Stimulated activated CD8-positive, alpha-beta memory T cell treated with anti-CD3 and anti-CD28 coated beads, Interleukin-15, amount 100 ng/mL, for 24 hours (primary cell): ENCODE data around the gene UFD1.
A peak's percentile ranks its signal among the peaks of the same experiment; 100 is the strongest.

ENCODE experiments used
- DNase-seq: peaks from one replicate; pipeline ENCODE4 v3.0.0-alpha.2; 2020; ENCODE audit warnings: low read depth

UFD1 gene

GRCh38 chr22:19478901-19479354 lies at the start of gene UFD1:
Gene UFD1, minus strand, starts transcription at chr22:19479193. Its CDS starts 108 bp downstream, at chr22:19479085.
- DNase-seq, result peak; percentile 61

DNA sequence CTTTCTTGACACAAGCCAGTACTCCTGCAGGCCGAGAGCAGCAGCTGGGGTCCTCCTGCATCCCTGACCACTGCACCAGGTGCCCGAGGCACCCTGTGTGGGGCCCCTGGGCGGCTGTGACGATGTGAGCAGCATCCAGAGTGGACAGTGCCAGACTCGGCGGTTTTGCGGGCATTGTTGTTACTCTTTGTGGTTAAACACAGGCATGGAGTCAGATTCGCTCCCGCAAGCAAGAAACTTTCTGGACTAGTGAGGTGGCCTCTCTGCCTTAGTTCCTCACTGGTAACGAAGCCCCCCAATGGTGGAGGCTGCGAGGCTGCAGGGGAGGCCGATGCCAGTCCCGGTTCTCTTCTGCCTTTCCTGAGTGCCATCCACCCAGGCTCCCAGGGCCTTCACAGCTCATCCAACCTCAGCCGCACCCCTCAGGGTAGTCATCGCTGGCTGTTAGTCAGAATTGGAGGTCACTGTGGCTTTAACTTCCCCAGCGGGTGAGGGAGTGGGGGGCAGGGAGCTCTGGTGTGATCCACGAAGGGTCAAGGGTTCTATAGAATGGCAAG lies 48.9 kb upstream of the UFD1 start:
- no peak for DNase-seq

DNA sequence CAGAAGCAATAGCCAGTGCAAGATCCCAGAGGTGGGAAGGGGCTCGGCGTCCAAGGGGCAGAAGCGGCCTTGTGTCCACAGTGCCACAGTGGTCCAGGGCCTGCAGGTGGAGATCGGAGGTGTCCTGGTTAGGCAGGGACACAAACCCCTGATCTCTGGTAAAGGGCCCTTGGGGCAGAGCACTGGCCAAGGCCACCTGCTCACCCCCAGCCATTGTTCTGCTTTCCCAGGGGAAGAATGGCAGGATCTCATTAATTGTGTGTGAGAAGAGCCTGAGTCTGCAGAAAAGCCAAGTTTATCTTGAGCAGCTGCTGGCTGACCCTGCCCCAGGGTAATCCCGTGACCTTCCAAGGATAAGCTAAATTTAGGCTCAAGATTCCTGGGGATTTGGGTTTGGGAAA lies 48.3 kb upstream of the UFD1 start:
- no peak for DNase-seq

DNA sequence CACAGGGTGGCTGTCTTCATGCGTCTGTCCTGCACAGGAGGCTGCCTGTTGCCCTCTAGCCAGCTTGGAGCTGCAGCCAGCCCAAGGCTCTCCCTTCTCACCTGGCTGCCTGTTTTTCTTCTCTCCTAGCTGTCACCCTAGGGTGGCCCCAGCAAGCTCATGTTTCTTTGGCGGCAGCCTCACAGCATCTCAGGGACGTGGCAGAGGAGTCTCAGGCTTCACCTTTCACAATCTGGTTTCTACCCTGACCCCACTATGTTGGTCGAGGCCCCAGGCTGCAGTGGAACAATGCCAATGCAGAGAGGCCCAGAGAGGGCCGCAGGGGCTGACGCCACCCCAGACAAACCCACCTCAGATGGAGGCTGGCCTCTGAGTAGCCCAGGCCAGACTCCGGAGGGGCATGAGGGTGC lies 47.7 kb upstream of the UFD1 start:
- DNase-seq, result no peak

GRCh38 chr22:19526076-19526701 lies 47.2 kb upstream of the UFD1 start:
- no peak for DNase-seq

DNA sequence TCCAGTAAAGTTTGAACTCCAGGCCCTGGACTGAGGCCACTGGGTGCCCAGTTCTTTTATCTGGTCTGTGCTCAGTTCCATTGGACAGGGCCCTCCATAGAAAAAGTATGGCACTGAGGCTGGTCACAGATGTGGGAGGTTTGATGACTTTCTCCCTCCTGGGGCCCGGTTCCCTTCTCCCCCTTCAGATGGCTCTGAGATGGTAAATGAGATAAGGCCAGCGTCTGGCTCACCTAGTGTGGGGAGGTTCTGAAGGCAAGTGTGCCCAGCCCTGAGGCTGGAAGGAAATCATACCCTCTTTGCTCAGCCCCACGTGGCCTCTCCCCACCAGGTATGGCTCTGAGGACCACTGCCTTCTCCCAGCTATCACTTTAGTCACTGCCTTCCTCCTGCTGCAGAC lies 46.7 kb upstream of the UFD1 start:
- no peak for DNase-seq

DNA sequence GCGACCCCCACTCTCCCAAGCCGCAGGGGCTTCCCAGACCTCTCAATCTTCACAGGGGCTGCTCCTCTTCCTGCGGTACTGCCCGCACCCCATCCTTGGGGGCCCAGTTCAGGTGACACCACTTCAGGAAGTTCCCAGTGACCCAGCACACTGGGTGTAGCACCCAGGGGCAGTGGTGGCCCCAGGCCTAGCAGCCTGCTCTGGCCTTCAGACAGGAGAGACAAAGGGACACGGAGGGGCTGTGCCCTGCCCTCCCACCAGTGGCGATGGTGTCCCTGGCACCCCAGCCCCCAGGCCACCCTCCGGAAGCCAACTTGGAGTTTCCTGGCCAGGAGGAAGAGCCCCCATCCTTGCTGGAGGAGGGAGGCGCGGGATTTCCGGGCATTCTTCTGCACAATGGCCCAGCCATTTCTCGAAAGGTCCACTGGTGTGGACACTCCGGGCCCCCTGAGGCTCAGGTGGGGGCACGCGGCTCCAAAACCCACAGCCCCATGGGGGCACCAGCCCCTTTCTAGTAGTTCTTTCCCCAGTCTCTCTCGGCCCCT lies 46.2 kb upstream of the UFD1 start:
- DNase-seq, result no peak

DNA sequence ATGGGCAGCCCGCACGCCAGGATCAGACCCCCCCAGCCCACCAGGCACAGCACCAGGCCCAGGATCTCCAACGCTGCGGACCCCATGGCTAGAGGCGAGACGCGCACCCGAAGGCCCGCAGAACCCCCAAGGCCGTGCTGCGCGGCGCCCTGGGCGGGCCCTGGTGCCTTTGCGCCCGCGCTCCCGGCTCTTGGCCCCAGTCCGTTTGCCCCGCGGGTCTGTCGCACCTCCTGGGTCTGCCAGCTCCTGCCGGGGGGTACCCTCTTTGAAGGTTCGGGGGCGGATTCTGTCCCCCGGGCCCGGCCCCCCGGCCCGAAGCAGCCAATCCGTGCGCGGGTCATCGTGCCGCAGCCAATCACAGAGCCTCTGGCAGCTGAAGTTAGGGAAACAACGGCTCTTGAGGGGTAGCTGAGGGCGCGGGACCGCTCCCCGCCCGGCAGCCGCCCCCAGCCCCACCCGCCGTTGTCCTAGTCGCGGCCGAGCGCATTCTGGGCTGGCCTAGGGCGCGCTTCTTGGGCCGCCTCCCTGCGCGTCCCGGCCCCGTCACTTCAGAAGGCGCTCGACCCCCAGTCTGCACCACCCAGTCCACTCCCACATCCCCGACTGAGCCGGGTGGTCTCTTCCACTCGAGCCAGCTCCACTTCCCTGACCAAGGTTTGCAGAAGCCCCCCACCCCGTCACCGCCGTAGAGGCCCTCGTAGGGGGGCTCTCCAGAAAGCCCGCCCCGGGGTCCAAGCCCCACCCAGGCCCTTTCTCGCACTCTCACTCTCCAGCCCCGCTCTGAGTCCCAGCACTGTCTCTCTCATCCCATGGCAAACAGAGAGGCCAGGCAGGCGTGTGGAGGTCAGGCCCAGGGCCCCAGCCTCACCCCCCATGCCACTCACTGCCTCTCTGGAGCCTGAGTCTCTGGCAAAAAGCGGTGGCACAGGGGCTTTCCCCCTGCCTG lies 45.5 kb upstream of the UFD1 start, which contains the start of gene CLDN5:
Gene CLDN5, minus strand, starts transcription at position 241 of the 946 bp plus-strand sequence. Its CDS starts 155 bp downstream, at position 86.
- DNase-seq, result no peak

- no peak for DNase-seq
These were observed 44.5 kb upstream of the UFD1 start for GRCh38 chr22:19523240-19524169.

DNA sequence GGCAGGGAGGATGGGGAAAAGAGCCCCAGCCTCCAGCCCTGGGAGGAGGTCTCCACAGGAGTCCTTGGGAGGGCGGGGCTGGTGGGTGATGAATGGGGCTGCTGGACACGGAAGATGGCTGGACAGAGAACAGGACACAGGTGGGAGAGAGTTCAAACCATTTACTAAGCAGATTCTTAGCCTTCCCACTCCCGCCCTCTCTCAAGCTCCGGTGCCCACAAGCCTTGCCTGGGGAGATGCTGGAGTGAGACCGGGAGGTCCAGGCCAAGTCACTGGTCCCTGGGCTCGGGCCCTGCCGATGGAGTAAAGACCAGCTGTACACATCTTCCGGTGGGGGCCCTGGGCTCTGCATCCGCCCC lies 43.9 kb upstream of the UFD1 start:
- DNase-seq, result no peak

DNA sequence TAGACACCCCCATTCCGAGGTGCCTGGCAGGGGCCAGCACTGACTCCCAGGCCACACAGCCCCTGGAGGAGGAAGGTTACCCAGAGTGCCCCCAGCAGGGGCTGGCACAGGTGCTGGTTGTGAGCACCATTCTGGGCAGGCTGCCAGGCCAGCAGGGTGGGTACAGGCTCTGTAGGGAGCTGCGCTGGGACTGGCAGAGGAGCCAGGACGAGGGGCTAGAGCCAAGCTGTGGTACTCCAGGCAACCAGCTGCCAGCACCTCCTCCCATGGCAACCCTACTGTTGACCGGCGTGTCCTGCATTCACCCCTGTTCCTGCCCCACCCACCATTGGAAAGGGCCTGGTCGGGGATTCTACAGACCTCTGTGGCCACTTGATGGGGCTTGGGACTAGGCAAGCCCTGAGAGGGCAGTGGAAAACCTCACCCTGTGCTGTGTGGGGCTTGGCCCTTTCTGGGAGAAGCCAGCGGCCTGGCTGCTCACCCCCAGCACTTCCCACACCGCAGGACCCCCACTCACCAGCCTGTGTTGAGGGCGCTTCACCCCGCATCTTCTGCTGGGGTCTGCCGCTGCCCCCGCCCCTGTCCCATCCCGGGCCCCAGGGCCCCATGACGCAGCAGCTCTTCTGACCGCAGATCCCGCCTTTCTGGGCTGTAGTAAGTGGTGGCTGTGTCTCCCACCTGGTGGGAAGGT lies 43.3 kb upstream of the UFD1 start:
- DNase-seq, result no peak

GRCh38 chr22:19520566-19521305 lies 41.7 kb upstream of the UFD1 start:
- DNase-seq, result no peak

- no peak for DNase-seq
These were observed 41.0 kb upstream of the UFD1 start for GRCh38 chr22:19520007-19520406.

GRCh38 chr22:19519041-19519926 lies 40.3 kb upstream of the UFD1 start:
- no peak for DNase-seq

DNA sequence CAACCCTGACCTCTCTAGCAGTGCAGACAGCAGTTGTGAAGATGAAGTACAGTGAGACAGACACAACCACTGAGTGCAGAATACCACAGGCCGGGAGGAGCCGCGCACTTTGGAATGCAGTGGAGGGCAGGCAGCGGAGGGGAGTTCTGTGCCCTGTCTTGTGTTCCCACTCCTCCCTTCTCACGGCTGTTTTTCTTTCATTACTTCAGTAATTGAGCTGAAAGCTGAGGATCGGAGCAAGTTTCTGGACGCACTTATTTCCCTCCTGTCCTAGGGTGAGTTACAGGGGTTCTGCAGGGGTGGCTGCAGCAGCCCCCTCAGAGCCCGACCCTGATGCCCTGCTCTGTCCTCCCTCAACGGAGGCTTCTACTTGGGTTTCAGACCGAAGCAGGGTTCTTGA lies 39.6 kb upstream of the UFD1 start:
- DNase-seq, result no peak

DNA sequence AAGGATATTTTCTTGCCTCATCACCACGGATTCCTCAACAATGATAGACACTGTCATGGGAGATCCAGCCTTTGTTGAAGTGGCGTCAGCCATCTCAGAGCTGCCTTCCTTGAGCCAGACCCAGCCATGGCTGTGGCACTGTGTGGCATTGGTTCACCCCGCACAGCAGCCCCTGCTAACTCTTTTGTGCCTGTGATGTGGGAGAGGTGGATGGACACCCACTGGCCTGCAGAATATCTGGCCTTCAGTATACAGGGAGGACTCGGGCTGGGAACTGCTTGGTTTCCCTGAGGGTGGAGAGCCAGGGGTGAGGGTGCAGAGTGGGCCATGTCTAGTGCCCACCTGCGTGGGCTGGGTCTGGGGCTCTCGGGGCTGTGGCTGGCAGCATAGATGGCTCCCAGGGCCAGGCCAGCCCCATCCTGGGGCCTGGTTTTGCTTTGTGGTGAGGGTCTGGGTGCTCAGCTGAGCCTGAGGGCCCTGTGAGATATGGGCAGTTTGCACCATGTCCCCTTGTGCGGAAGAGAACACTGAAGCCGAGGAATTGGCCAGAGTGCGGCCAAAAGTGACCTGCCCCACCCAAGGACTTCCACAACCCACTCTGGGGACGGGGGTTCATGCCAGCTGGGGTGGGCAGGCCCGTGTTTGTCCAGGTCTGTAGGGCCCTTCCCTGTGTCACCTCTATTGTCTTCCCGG lies 39.1 kb upstream of the UFD1 start:
- no peak for DNase-seq

GRCh38 chr22:19517171-19517500 lies 38.1 kb upstream of the UFD1 start:
- no peak for DNase-seq

DNA sequence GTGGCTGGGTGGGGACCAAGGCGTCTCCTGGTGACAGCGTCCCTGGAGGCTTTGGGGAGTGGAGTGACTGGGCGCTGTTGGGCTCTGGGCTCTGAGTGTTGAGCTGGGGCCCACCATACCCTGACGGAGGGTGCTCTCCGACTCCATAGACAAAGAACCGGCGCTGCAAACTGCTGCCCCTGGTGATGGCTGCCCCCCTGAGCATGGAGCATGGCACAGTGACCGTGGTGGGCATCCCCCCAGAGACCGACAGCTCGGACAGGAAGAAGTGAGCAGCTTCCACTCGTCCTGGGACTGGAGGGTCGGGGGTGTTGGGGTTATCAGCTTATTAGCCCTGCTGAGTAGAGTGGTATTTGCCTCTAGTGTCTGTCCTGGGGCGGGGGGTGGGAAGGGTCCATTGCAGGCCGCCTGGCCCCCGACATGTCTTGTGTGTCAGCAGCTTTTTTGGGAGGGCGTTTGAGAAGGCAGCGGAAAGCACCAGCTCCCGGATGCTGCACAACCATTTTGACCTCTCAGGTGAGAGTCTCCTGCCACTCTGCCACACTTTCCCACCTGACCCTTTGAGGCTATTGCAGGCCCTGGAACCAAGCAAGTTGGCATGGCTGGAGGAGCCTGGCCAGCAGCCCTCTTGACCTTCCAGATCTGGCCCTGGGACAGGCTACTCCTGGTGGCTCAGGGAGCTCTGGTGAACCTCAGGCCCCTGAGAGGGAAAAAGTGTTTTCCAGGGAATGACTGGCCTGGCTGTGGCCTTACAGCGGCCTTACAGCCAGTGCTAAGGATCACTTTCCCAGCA lies 37.6 kb upstream of the UFD1 start:
- DNase-seq, result no peak
